Endothelial cell of umbilical vein (primary cell): ENCODE data around the gene ATP2C2. TPM values are rescaled to one million over a fixed set of nuclear protein-coding genes. Genes with fewer than 3 reads are reported as not detected.

Experiments
- BruUV-seq: library from RNA; stranded (reverse); fragments of 400-500 nt; replicated peaks from 2 replicates; lab custom pipeline; 2021; lab: Mats Ljungman, UMichigan
- CTCF ChIA-PET: fragments of 300-600, 350-600 bp; sonication (Branson Sonifier 250); formaldehyde crosslinking; loops from one replicate; lab custom pipeline; 2021; ENCODE audit warnings: antibody characterized with exemption, inconsistent platforms; lab: Charles Lee
- POLR2A ChIA-PET: fragments of 300-600, 350-600 bp; sonication (Branson Sonifier 250); formaldehyde crosslinking; loops from one replicate; lab custom pipeline; 2021; ENCODE audit warnings: antibody characterized with exemption, inconsistent platforms; lab: Charles Lee
- DNase-seq: peaks from one replicate; pipeline ENCODE4 v3.0.0-alpha.2; 2011; ENCODE audit warnings: low read depth, low spot score
- FAIRE-seq: peaks from 2 replicates; lab custom pipeline; 2011; peaks lifted over from hg19 to GRCh38; lab: Jason Lieb, UNC
- H2AFZ ChIP-seq: 2 replicates; pipeline ENCODE4 v1.6.0; 2012; ENCODE audit warnings: low read depth, low read length, control low read depth, inconsistent platforms
- H3K27ac ChIP-seq: 2 replicates; pipeline ENCODE4 v1.5.1; 2011; ENCODE audit warnings: low read depth, mild to moderate bottlenecking, control low read depth, low read length, moderate library complexity; ENCODE audit not compliant: insufficient read depth
- H3K27me3 ChIP-seq, 2 experiments: 2 replicates each; pipeline versions ENCODE4 v1.6.0 to v1.6.1; 2011; ENCODE audit warnings: low read length in 2 of 2, mixed read lengths in 1 of 2; ENCODE audit not compliant: control insufficient read depth in 2 of 2, insufficient read depth in 2 of 2
- H3K36me3 ChIP-seq, 2 experiments: 2 replicates in 1 of 2; 3 replicates in 1 of 2; pipeline ENCODE4 v1.5.1; 2011; ENCODE audit warnings: low read length in 2 of 2, mild to moderate bottlenecking in 1 of 2, moderate library complexity in 1 of 2; ENCODE audit not compliant: control insufficient read depth in 2 of 2, insufficient read depth in 2 of 2; ENCODE audit errors: extremely low read depth in 1 of 2
- H3K4me1 ChIP-seq: 3 replicates; pipeline ENCODE4 v1.5.1; 2011; ENCODE audit warnings: mild to moderate bottlenecking, low read length; ENCODE audit not compliant: control insufficient read depth, insufficient read depth; ENCODE audit errors: extremely low read depth
- H3K4me2 ChIP-seq: 2 replicates; pipeline ENCODE4 v1.6.1; 2011; ENCODE audit warnings: low read length, control low read depth, mixed read lengths; ENCODE audit not compliant: insufficient read depth
- H3K4me3 ChIP-seq, 3 experiments: fragments of 200-600 bp in 1 of 3; sonication (generic), shearing (Covaris generic) in 1 of 3; replicated peaks in 1 of 3; 2 replicates each; pipeline ENCODE4 v1.5.1; 2011 to 2016; ENCODE audit warnings: control low read depth in 3 of 3, low read length in 3 of 3, mild to moderate bottlenecking in 2 of 3, inconsistent platforms in 1 of 3, low read depth in 1 of 3, moderate library complexity in 1 of 3; ENCODE audit not compliant: insufficient read depth in 1 of 3
- H3K79me2 ChIP-seq: 2 replicates; pipeline ENCODE4 v1.6.0; 2012; ENCODE audit warnings: low read length, inconsistent platforms; ENCODE audit not compliant: control insufficient read depth, insufficient read depth
- H3K9ac ChIP-seq: replicated peaks from 2 replicates; pipeline ENCODE3; 2011; ENCODE audit warnings: low read length, control low read depth; ENCODE audit not compliant: insufficient read depth; ENCODE audit errors: extremely low read depth
- H3K9me1 ChIP-seq: replicated peaks from 3 replicates; pipeline ENCODE4 v1.6.0; 2011; ENCODE audit warnings: mild to moderate bottlenecking, low read length; ENCODE audit not compliant: control insufficient read depth, insufficient read depth; ENCODE audit errors: extremely low read depth
- H3K9me3 ChIP-seq: replicated peaks from 2 replicates; pipeline ENCODE4 v1.5.1; 2012; ENCODE audit warnings: low read length, inconsistent platforms; ENCODE audit not compliant: control insufficient read depth, insufficient read depth
- H4K20me1 ChIP-seq: replicated peaks from 2 replicates; pipeline ENCODE3; 2011; ENCODE audit warnings: mild to moderate bottlenecking, low read length; ENCODE audit not compliant: control insufficient read depth, insufficient read depth; ENCODE audit errors: extremely low read depth
- CTCF ChIP-seq, 2 donors: IDR thresholded peaks; 1 replicate in 1 of 2; 2 replicates in 1 of 2; pipeline ENCODE4 v1.5.1; 2011; ENCODE audit warnings: low read length in 2 of 2, mild to moderate bottlenecking in 2 of 2, moderate library complexity in 2 of 2, control low read depth in 1 of 2, inconsistent platforms in 1 of 2, low read depth in 1 of 2; ENCODE audit not compliant: insufficient read depth in 1 of 2; ENCODE audit errors: extremely low read depth in 1 of 2
- EZH2 ChIP-seq: IDR thresholded peaks from 2 replicates; pipeline ENCODE4 v1.6.1; 2012; ENCODE audit warnings: borderline replicate concordance, low read depth, mild to moderate bottlenecking, moderate library complexity, low read length, inconsistent platforms; ENCODE audit not compliant: severe bottlenecking
- FOS ChIP-seq: IDR thresholded peaks from 2 replicates; pipeline ENCODE4 v1.6.1; 2011; ENCODE audit warnings: mild to moderate bottlenecking, low read length, moderate library complexity, borderline replicate concordance; ENCODE audit not compliant: insufficient read depth
- GATA2 ChIP-seq: IDR thresholded peaks from 2 replicates; pipeline ENCODE4 v1.7.0; 2011; ENCODE audit warnings: low read depth, mild to moderate bottlenecking, moderate library complexity, mixed read lengths, low read length; ENCODE audit not compliant: insufficient read length, insufficient read depth
- JUN ChIP-seq: IDR thresholded peaks from 2 replicates; pipeline ENCODE4 v1.6.1; 2011; ENCODE audit warnings: borderline replicate concordance, low read depth; ENCODE audit not compliant: insufficient read length, insufficient read depth
- MAX ChIP-seq: IDR thresholded peaks from 2 replicates; pipeline ENCODE4 v1.6.1; 2011; ENCODE audit not compliant: insufficient read depth, insufficient read length
- MYC ChIP-seq: IDR thresholded peaks from one replicate; pipeline ENCODE4 v1.6.1; 2011; ENCODE audit warnings: mild to moderate bottlenecking, low read depth, low read length
- POLR2A ChIP-seq: IDR thresholded peaks from 2 replicates; pipeline ENCODE4 v1.6.1; 2012; ENCODE audit warnings: low read depth, mild to moderate bottlenecking, control low read depth, low read length
- POLR2AphosphoS5 ChIP-seq: IDR thresholded peaks from 2 replicates; pipeline ENCODE4 v1.6.1; 2012; ENCODE audit warnings: low read depth, mild to moderate bottlenecking, control low read depth, low read length, moderate library complexity; ENCODE audit not compliant: insufficient read depth
- dilution Hi-C: fragments of 300-500 bp; cut with MboI; formaldehyde crosslinking; loops from one replicate; pipeline ENCODE4 v1.15.0; 2019; ENCODE audit warnings: low sequenced_read_pairs; ENCODE audit not compliant: extremely low pct_ligation_motif_present
- intact Hi-C: fragments of 100-400 bp; cut with micrococcal nuclease; formaldehyde crosslinking; loops from one replicate; pipeline ENCODE4 v1.10.0; 2022
- polyA plus RNA-seq, 4 experiments: library from polyadenylated mRNA; depleted of rRNA in 3 of 4; stranded (reverse) in 3 of 4; unstranded in 1 of 4; fragments of >200 nt; gene quantifications; 2 replicates each; pipeline versions ENCODE4 v1.2.1 to v1.2.3, GENCODE V29; 2011 to 2012; ENCODE audit warnings: missing spikeins in 1 of 4
- total RNA-seq: library from RNA; stranded (reverse); gene quantifications from 2 replicates; pipeline ENCODE4 v1.2.3, GENCODE V29; 2021

The ATP2C2 gene
- total and polyA plus RNA-seq, 2 donors (not counting 3 experiments of a cell fraction or from before 2014, with no cell fraction given) = not detected

GRCh38 chr16:84383106-84383505, 14.8 kb downstream of the ATP2C2 start:
- Histone ChIP-seq H3K9me3 (no peaks in the 10 kb centered on the region), H3K9me1 (no peaks in the 10 kb centered on the region), H4K20me1 (no peaks in the 10 kb centered on the region), H3K79me2 (no peaks in the 10 kb centered on the region), H3K27ac (no peak overlapping the region), H3K4me1 (no peaks in the 10 kb centered on the region), H3K9ac (no peak overlapping the region), H3K4me2 (no peak overlapping the region), H3K36me3 (no peaks in the 10 kb centered on the region), H3K4me3 (no peak overlapping the region), H3K27me3 (no peaks in the 10 kb centered on the region), H2AFZ (no peak overlapping the region)
- no TSS peak for BruUV-seq
- DNase-seq (no peak), FAIRE-seq (no peak)
- POLR2A ChIA-PET = no interaction called here
- dilution Hi-C loops (no loop called here), intact Hi-C loops (no loop called here)
- TF ChIP-seq JUN (no peak), MAX (no peak)
- CTCF ChIA-PET = interaction anchor here (0.7 kb wide), 1 partner anchor 30 kb away, joined by 3 read pairs; no protein-coding TSS in a partner anchor

- Histone ChIP-seq H3K36me3 (no peaks in the 10 kb centered on the region), H3K27ac (no peak overlapping the region), H3K9ac (no peak overlapping the region), H3K4me2 (no peak overlapping the region), H3K4me3 (no peak overlapping the region), H4K20me1 (no peaks in the 10 kb centered on the region), H3K9me1 (no peaks in the 10 kb centered on the region), H3K4me1 (no peaks in the 10 kb centered on the region), H3K27me3 (no peaks in the 10 kb centered on the region), H2AFZ (no peak overlapping the region), H3K9me3 (no peaks in the 10 kb centered on the region), H3K79me2 (no peaks in the 10 kb centered on the region)
- intact Hi-C loops = no loop called here
- dilution Hi-C loops = no loop called here
- no TSS peak for BruUV-seq
- CTCF ChIA-PET = no interaction called here
- no peak for FAIRE-seq
- TF ChIP-seq POLR2AphosphoS5 (no peak), POLR2A (no peak), CTCF (IDR thresholded peaks at IDR 0.05; ENCODE audit: extremely low read depth in 1 of 2, insufficient read depth in 1 of 2, low read depth in 1 of 2, low read length in 2 of 2) (no peak), MYC (no peak), MAX (no peak), JUN (no peak), EZH2 (no peak), FOS (no peak), GATA2 (no peak)
- no peak for DNase-seq
- POLR2A ChIA-PET = no interaction called here
Measured at GRCh38 chr16:84386047-84386446, 17.7 kb downstream of the ATP2C2 start.
